PC-9 (cell line): Measurements from ENCODE around the gene PRDM16. TPM values are rescaled to one million over a fixed set of nuclear protein-coding genes. Genes with fewer than 3 reads are reported as not detected.

ENCODE experiments used
- BruUV-seq: library from RNA; stranded (reverse); fragments of 400-500 nt; replicated peaks from 2 replicates; lab custom pipeline; 2021; lab: Mats Ljungman, UMichigan
- CTCF ChIA-PET: fragments of 300-600 bp; sonication (Branson Sonifier 250); formaldehyde crosslinking; loops from one replicate; lab custom pipeline; 2022; ENCODE audit warnings: antibody characterized with exemption; lab: Charles Lee
- POLR2A ChIA-PET: fragments of 300-600 bp; sonication (Branson Sonifier 250); formaldehyde crosslinking; loops from one replicate; lab custom pipeline; 2022; ENCODE audit warnings: antibody characterized with exemption; ENCODE audit not compliant: unreplicated experiment; lab: Charles Lee
- DNase-seq, 2 experiments: peaks; one replicate each; pipeline versions ENCODE4 v3.0.0 to v3.0.0-alpha.2; 2015 to 2022; ENCODE audit warnings: mixed read lengths in 1 of 2
- H2AFZ ChIP-seq: fragments of 200-600 bp; sonication (generic); 2 replicates; pipeline ENCODE4 v1.8.1; 2017; ENCODE audit warnings: antibody characterized with exemption
- H3F3A ChIP-seq: fragments of 200-600 bp; sonication (generic); 2 replicates; pipeline ENCODE4 v1.8.1; 2017; ENCODE audit warnings: antibody characterized with exemption, mild to moderate bottlenecking, low read depth; ENCODE audit not compliant: insufficient read depth
- H3K27ac ChIP-seq: fragments of 200-600 bp; sonication (generic); 2 replicates; pipeline ENCODE4 v1.6.1; 2016; ENCODE audit warnings: mixed run types
- H3K27me3 ChIP-seq: fragments of 200-600 bp; sonication (generic); 2 replicates; pipeline ENCODE4 v1.6.1; 2016; ENCODE audit warnings: low read depth, mixed run types; ENCODE audit not compliant: insufficient read depth
- H3K36me3 ChIP-seq: fragments of 200-600 bp; sonication (generic); 2 replicates; pipeline ENCODE4 v1.6.1; 2016; ENCODE audit warnings: low read depth, mixed run types
- H3K4me1 ChIP-seq: fragments of 200-600 bp; sonication (generic); replicated peaks from 2 replicates; pipeline ENCODE4 v1.6.1; 2016; ENCODE audit warnings: mixed run types; ENCODE audit not compliant: insufficient read depth
- H3K4me2 ChIP-seq: fragments of 200-600 bp; sonication (generic); 2 replicates; pipeline ENCODE4 v1.6.1; 2017; ENCODE audit warnings: mixed run types
- H3K4me3 ChIP-seq: fragments of 200-600 bp; sonication (generic); 2 replicates; pipeline ENCODE4 v1.6.1; 2016; ENCODE audit warnings: mixed run types
- H3K79me2 ChIP-seq: fragments of 200-600 bp; sonication (generic); 2 replicates; pipeline ENCODE4 v1.6.1; 2017; ENCODE audit warnings: low read depth, mixed run types
- H3K9me2 ChIP-seq: fragments of 200-600 bp; sonication (generic); 2 replicates; pipeline ENCODE4 v1.8.1; 2017; ENCODE audit warnings: mild to moderate bottlenecking; ENCODE audit not compliant: insufficient read depth
- H3K9me3 ChIP-seq: fragments of 200-600 bp; sonication (generic); 2 replicates; pipeline ENCODE4 v1.8.1; 2016; ENCODE audit warnings: low read depth; ENCODE audit not compliant: insufficient read depth
- H4K20me1 ChIP-seq: fragments of 200-600 bp; sonication (generic); 2 replicates; pipeline ENCODE4 v1.8.1; 2017; ENCODE audit not compliant: insufficient read depth
- CTCF ChIP-seq: fragments of 200-600 bp; sonication (generic); conservative IDR thresholded peaks from 2 replicates; pipeline ENCODE4 v1.6.1; 2017; ENCODE audit warnings: mixed run types, antibody characterized with exemption, mild to moderate bottlenecking, moderate library complexity
- EZH2 ChIP-seq: fragments of 200-600 bp; sonication (generic); IDR thresholded peaks from 2 replicates; pipeline ENCODE4 v1.8.0; 2017; ENCODE audit warnings: antibody characterized with exemption, low read depth
- intact Hi-C: fragments of 100-400 bp; cut with micrococcal nuclease; formaldehyde crosslinking; loops from one replicate; pipeline ENCODE4 v1.10.0; 2022; ENCODE audit not compliant: unreplicated experiment
- total RNA-seq: library from RNA; stranded (reverse); gene quantifications from 2 replicates; pipeline ENCODE4 v1.2.3, GENCODE V29; 2021

Gene PRDM16
- total RNA-seq, 1 experiment from 2014 or later = not detected

- no peak for DNase-seq
- no peak overlapping the region for H3K4me2 ChIP-seq
- ChIA-PET CTCF (interaction anchor here (0.5 kb wide), 1 partner anchor 1008 kb away, joined by 8 read pairs; no protein-coding TSS in a partner anchor), POLR2A (no interaction called here)
- no peak overlapping the region for H3K27ac ChIP-seq
- no peaks in the 10 kb centered on the region for H3F3A ChIP-seq
- H3K9me2 ChIP-seq = no peaks in the 10 kb centered on the region
- no peaks in the 10 kb centered on the region for H3K79me2 ChIP-seq
- BruUV-seq = no TSS peak
- H3K4me3 ChIP-seq = no peak overlapping the region
- peaks cover 95% of the 10 kb centered on the region for H3K27me3 ChIP-seq
- no peaks in the 10 kb centered on the region for H3K9me3 ChIP-seq
- TF ChIP-seq EZH2 = no peak
- no peak for TF ChIP-seq CTCF
- intact Hi-C loops = loop anchor here (5.0 to 10.0 kb wide), 2 partner anchors 1010 to 1228 kb away; partner anchors contain the start of genes FAAP20 and PEX10
- H3K36me3 ChIP-seq = no peaks in the 10 kb centered on the region
- H3K4me1 ChIP-seq = no peaks in the 10 kb centered on the region
- no peaks in the 10 kb centered on the region; the same call in 1 of the 2 replicates for H4K20me1 ChIP-seq
- no peak overlapping the region for H2AFZ ChIP-seq
These were observed 353.6 kb downstream of the PRDM16 start for GRCh38 chr1:3422638-3423037.

GRCh38 chr1:3423245-3423829 is 354.3 kb downstream of the PRDM16 start:
- Histone ChIP-seq H3F3A (no peaks in the 10 kb centered on the region), H3K4me2 (no peak overlapping the region), H3K9me2 (no peaks in the 10 kb centered on the region), H2AFZ (no peak overlapping the region), H3K4me1 (no peaks in the 10 kb centered on the region), H3K79me2 (no peaks in the 10 kb centered on the region), H3K4me3 (no peak overlapping the region), H3K27me3 (peaks cover 95% of the 10 kb centered on the region), H4K20me1 (no peaks in the 10 kb centered on the region; the same call in 1 of the 2 replicates), H3K36me3 (no peaks in the 10 kb centered on the region), H3K9me3 (no peaks in the 10 kb centered on the region), H3K27ac (no peak overlapping the region)
- intact Hi-C loops = loop anchor here (5.0 to 10.0 kb wide), 2 partner anchors 1011 to 1229 kb away; partner anchors contain the start of genes FAAP20 and PEX10
- POLR2A ChIA-PET = no interaction called here
- BruUV-seq = no TSS peak
- DNase-seq = no peak
- TF ChIP-seq CTCF (no peak), EZH2 (no peak)
- CTCF ChIA-PET = no interaction called here

- BruUV-seq = no TSS peak
- Histone ChIP-seq H2AFZ (no peak overlapping the region), H3K9me2 (no peaks in the 10 kb centered on the region), H3F3A (no peaks in the 10 kb centered on the region), H4K20me1 (no peaks in the 10 kb centered on the region; the same call in 1 of the 2 replicates), H3K4me3 (no peak overlapping the region), H3K36me3 (no peaks in the 10 kb centered on the region), H3K4me1 (no peaks in the 10 kb centered on the region), H3K4me2 (no peak overlapping the region), H3K9me3 (no peaks in the 10 kb centered on the region), H3K27me3 (peaks cover 95% of the 10 kb centered on the region), H3K27ac (no peak overlapping the region), H3K79me2 (no peaks in the 10 kb centered on the region)
- ChIA-PET CTCF (interaction anchor here (0.8 kb wide), 1 partner anchor 43 kb away, joined by 3 read pairs; no protein-coding TSS in a partner anchor), POLR2A (no interaction called here)
- intact Hi-C loops = loop anchor here (5.0 to 10.0 kb wide), 2 partner anchors 1012 to 1229 kb away; partner anchors contain the start of genes FAAP20 and PEX10
- no peak for DNase-seq
- TF ChIP-seq EZH2 = no peak
- TF ChIP-seq CTCF = no peak
These were observed 355.1 kb downstream of the PRDM16 start for GRCh38 chr1:3423896-3424611.
